Measurements from ENCODE around the gene ZNF462. TPM values are rescaled to one million over a fixed set of nuclear protein-coding genes. Genes with fewer than 3 reads are reported as not detected.

Gene ZNF462
- total and polyA plus RNA-seq, 2 of the 13 experiments (the other 11 are each of a cell fraction or from before 2014, with no cell fraction given), result not detected

- no peak for TF ChIP-seq ZNF605 (CRISPR knock-in tag; IDR thresholded peaks at IDR 0.05)
- no peak for TF ChIP-seq HMG20A (CRISPR knock-in tag; IDR thresholded peaks at IDR 0.05; ENCODE audit: borderline replicate concordance)
- TF ChIP-seq ELF4 (CRISPR knock-in tag; IDR thresholded peaks at IDR 0.05; ENCODE audit: borderline replicate concordance), result no peak
- TF ChIP-seq TBP (CRISPR knock-in tag; IDR thresholded peaks at IDR 0.05), result no peak
- no peak for TF ChIP-seq GLMP (CRISPR knock-in tag; IDR thresholded peaks at IDR 0.05; ENCODE audit: borderline replicate concordance)
- no peak for TF ChIP-seq YEATS2 (CRISPR knock-in tag; IDR thresholded peaks at IDR 0.05; ENCODE audit: borderline replicate concordance)
- no peak for TF ChIP-seq ESRRA (CRISPR knock-in tag; IDR thresholded peaks at IDR 0.05; ENCODE audit: low read depth)
- TF ChIP-seq KDM3A (CRISPR knock-in tag; IDR thresholded peaks at IDR 0.05; ENCODE audit: low read depth), result no peak
- TF ChIP-seq YY1 (IDR thresholded peaks at IDR 0.05; ENCODE audit: insufficient read depth, insufficient replicate concordance, low read depth, low read length), result no peak
- no peak for TF ChIP-seq SSRP1 (CRISPR knock-in tag; IDR thresholded peaks at IDR 0.05)
- no peak for TF ChIP-seq ZNF550 (CRISPR knock-in tag; IDR thresholded peaks at IDR 0.05; ENCODE audit: borderline replicate concordance)
- no peak for TF ChIP-seq GATAD1 (CRISPR knock-in tag; IDR thresholded peaks at IDR 0.05)
- TF ChIP-seq SIX1 (CRISPR knock-in tag; IDR thresholded peaks at IDR 0.05; ENCODE audit: borderline replicate concordance), result no peak
- ChIA-PET POLR2A (no interaction called here), CTCF (ENCODE audit: low intra/inter-chr PET ratio, low total read pairs) (no interaction called here)
- no peak for DNase-seq (ENCODE audit: low spot score)
- intact Hi-C loops (cut with micrococcal nuclease; ENCODE audit: unreplicated experiment) (no loop called here), in situ Hi-C loops (cut with HindIII; ENCODE audit: extremely low pct_ligation_motif_present, low pct_unique_long_range_greater_than_20kb) (no loop called here)
- H3K79me2 ChIP-seq (ENCODE audit: insufficient read depth, low read length), result no peaks in the 10 kb centered on the region
- no peak overlapping the region for H3K27ac ChIP-seq (ENCODE audit: extremely low read length, insufficient read depth, low read length)
- no peaks in the 10 kb centered on the region for H4K20me1 ChIP-seq (ENCODE audit: insufficient read depth, low read length)
- H3K27me3 ChIP-seq (ENCODE audit: control insufficient read depth in 1 of 2, insufficient read depth in 2 of 2, low read length in 2 of 2), result no peaks in the 10 kb centered on the region
- H3K4me1 ChIP-seq (ENCODE audit: insufficient read depth, low read length), result no peaks in the 10 kb centered on the region
- ATAC-seq, result no peak
- no TSS peak for BruUV-seq (replicated peaks)
- WGBS (ENCODE audit: low lambda C conversion rate), result 0% methylated on average over 4 of the region's 4 CpGs
- no peak overlapping the region for H2AFZ ChIP-seq (ENCODE audit: low read length)
- FAIRE-seq, result no peak
- H3K36me3 ChIP-seq (replicated peaks in 1 of 2; ENCODE audit: control insufficient read depth in 1 of 2, insufficient read depth in 2 of 2, low read length in 2 of 2), result no peaks in the 10 kb centered on the region
- no peak overlapping the region for H3K4me2 ChIP-seq (ENCODE audit: low read depth, low read length)
- H3K4me3 ChIP-seq (replicated peaks in 1 of 3; ENCODE audit: insufficient read depth in 1 of 3, low read depth in 2 of 3, low read length in 3 of 3), result no peak overlapping the region
- H3K9me3 ChIP-seq (ENCODE audit: low read length), result no peaks in the 10 kb centered on the region
- H3K9ac ChIP-seq (ENCODE audit: insufficient read depth, low read depth, low read length), result no peak overlapping the region
These were observed 176.6 kb downstream of the ZNF462 start for GRCh38 chr9:107039542-107039941.
